Cardiac muscle cell (in vitro differentiated cells and primary cell): ENCODE results near the gene SERPINB3. TPM values are rescaled to one million over a fixed set of nuclear protein-coding genes. Genes with fewer than 3 reads are reported as not detected.

Source experiments
- DNase-seq, 2 donors: peaks; one replicate each; pipeline versions ENCODE4 v3.0.0 to v3.0.0-alpha.2; 2010 to 2017; ENCODE audit warnings: low read depth in 1 of 2, low spot score in 1 of 2
- H3K27ac ChIP-seq: fragments of 200-600 bp; sonication (generic); 2 replicates; pipeline ENCODE4 v1.5.1; 2016
- H3K27me3 ChIP-seq: fragments of 200-600 bp; sonication (generic); 2 replicates; pipeline ENCODE4 v1.6.0; 2016; ENCODE audit warnings: control low read depth
- H3K36me3 ChIP-seq: fragments of 200-600 bp; sonication (generic); 2 replicates; pipeline ENCODE4 v1.5.1; 2016; ENCODE audit warnings: control low read depth
- H3K4me1 ChIP-seq: fragments of 200-600 bp; sonication (generic); 2 replicates; pipeline ENCODE4 v1.8.1; 2017; ENCODE audit warnings: low read depth, mild to moderate bottlenecking, mixed run types
- H3K4me3 ChIP-seq: fragments of 200-600 bp; sonication (generic); 2 replicates; pipeline ENCODE4 v1.5.1; 2016; ENCODE audit warnings: mild to moderate bottlenecking
- H3K9me3 ChIP-seq: fragments of 200-600 bp; sonication (generic); 2 replicates; pipeline ENCODE4 v1.5.1; 2017; ENCODE audit warnings: low read depth, mild to moderate bottlenecking, control low read depth
- polyA plus RNA-seq: library from polyadenylated mRNA; unstranded; fragments of >200 nt; fragmentation: Nextera tagmentation; extraction: Ambion mirVana; gene quantifications from 2 replicates; pipeline ENCODE4 v1.2.1, GENCODE V29; 2016
- total RNA-seq: library from RNA; depleted of rRNA; stranded (reverse); fragments of >200 nt; gene quantifications from 2 replicates; pipeline ENCODE4 v1.2.3, GENCODE V29; 2016
- TF ChIP-seq, protein P1 (sequence below): IDR thresholded peaks from 2 replicates; pipeline ENCODE4 v1.5.1; 2012; ENCODE audit warnings: low read depth, mild to moderate bottlenecking, low read length

SERPINB3 gene
- total and polyA plus RNA-seq, 2 experiments from 2014 or later = not detected

- Histone ChIP-seq H3K9me3 (no peaks in the 10 kb centered on the region), H3K27me3 (no peaks in the 10 kb centered on the region), H3K27ac (no peak overlapping the region), H3K36me3 (no peaks in the 10 kb centered on the region), H3K4me1 (peaks cover 3% of the 10 kb centered on the region), H3K4me3 (no peak overlapping the region)
- no peak for DNase-seq
- TF ChIP-seq, protein P1, sequence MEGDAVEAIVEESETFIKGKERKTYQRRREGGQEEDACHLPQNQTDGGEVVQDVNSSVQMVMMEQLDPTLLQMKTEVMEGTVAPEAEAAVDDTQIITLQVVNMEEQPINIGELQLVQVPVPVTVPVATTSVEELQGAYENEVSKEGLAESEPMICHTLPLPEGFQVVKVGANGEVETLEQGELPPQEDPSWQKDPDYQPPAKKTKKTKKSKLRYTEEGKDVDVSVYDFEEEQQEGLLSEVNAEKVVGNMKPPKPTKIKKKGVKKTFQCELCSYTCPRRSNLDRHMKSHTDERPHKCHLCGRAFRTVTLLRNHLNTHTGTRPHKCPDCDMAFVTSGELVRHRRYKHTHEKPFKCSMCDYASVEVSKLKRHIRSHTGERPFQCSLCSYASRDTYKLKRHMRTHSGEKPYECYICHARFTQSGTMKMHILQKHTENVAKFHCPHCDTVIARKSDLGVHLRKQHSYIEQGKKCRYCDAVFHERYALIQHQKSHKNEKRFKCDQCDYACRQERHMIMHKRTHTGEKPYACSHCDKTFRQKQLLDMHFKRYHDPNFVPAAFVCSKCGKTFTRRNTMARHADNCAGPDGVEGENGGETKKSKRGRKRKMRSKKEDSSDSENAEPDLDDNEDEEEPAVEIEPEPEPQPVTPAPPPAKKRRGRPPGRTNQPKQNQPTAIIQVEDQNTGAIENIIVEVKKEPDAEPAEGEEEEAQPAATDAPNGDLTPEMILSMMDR = no peak
These were observed 22.2 kb upstream of the SERPINB3 start for GRCh38 chr18:63683890-63684289.

- peaks cover 3% of the 10 kb centered on the region for H3K4me1 ChIP-seq
- H3K4me3 ChIP-seq = no peak overlapping the region
- TF ChIP-seq, protein P1 = no peak
- peak; percentile 14 to 75 for DNase-seq
- no peaks in the 10 kb centered on the region for H3K27me3 ChIP-seq
- H3K36me3 ChIP-seq = no peaks in the 10 kb centered on the region
- H3K9me3 ChIP-seq = no peaks in the 10 kb centered on the region
- no peak overlapping the region for H3K27ac ChIP-seq
These were observed 21.5 kb upstream of the SERPINB3 start for GRCh38 chr18:63683152-63683551.

- TF ChIP-seq, protein P1 = no peak
- DNase-seq = no peak
- Histone ChIP-seq H3K27ac (no peak overlapping the region), H3K9me3 (no peaks in the 10 kb centered on the region), H3K4me3 (no peak overlapping the region), H3K27me3 (no peaks in the 10 kb centered on the region), H3K36me3 (no peaks in the 10 kb centered on the region), H3K4me1 (peaks cover 3% of the 10 kb centered on the region)
These were observed 20.0 kb upstream of the SERPINB3 start for GRCh38 chr18:63681449-63682340.

- TF ChIP-seq, protein P1 = no peak
- no peak overlapping the region for H3K27ac ChIP-seq
- no peaks in the 10 kb centered on the region for H3K9me3 ChIP-seq
- DNase-seq = peak in 1 of 2 donors; percentile 10
- peaks cover 3% of the 10 kb centered on the region for H3K4me1 ChIP-seq
- H3K4me3 ChIP-seq = no peak overlapping the region
- no peaks in the 10 kb centered on the region for H3K36me3 ChIP-seq
- H3K27me3 ChIP-seq = no peaks in the 10 kb centered on the region
These were observed 18.3 kb upstream of the SERPINB3 start for GRCh38 chr18:63679820-63680606.

DNA sequence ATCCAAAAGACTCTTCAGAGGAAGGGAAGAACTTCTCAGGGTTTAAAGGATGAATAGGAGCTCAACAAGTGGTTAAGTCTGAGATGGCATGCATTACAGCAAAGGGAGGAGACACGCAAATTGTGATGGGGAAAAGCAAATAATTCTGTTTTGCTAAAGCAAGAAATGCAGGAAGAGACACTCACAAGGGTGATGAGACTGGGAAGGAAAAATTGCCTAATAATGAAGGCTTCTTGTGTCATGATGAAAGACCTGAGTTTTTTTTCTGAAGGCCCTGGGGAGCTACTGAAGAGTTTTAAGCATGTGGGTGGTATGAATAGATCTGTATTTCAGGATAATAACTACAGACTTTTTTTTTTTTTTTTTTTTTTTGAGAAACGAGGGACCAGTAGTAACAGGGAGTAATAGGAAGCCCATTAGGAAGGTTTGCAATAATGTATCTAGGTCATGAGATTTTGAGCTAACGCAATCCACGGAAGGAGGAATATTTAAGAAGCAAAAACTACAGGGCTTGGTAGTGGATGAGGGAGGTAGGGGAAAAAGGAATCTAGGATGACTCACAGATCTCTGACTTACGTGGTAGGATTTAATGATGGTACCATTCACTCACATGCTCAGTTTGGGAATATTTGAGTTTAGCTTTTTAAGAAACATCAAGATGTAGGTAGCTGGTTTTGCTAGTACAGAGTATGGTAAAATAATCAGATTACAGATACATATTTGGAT lies 16.0 kb upstream of the SERPINB3 start:
- Histone ChIP-seq H3K4me1 (no peaks in the 10 kb centered on the region), H3K4me3 (no peak overlapping the region), H3K36me3 (no peaks in the 10 kb centered on the region), H3K27me3 (no peaks in the 10 kb centered on the region), H3K9me3 (no peaks in the 10 kb centered on the region), H3K27ac (no peak overlapping the region)
- TF ChIP-seq, protein P1 = no peak
- DNase-seq = peak in 1 of 2 donors; percentile 5
